Stimulated activated naive CD4-positive, alpha-beta T cell treated with Interleukin-2 at 50 U/mL for 16 hours (primary cell): ENCODE data around the gene ATP6V0B.

Experiments used
- DNase-seq: peaks from one replicate; lab custom pipeline; 2025; lab: John Stamatoyannopoulos, UW

The ATP6V0B gene

DNA sequence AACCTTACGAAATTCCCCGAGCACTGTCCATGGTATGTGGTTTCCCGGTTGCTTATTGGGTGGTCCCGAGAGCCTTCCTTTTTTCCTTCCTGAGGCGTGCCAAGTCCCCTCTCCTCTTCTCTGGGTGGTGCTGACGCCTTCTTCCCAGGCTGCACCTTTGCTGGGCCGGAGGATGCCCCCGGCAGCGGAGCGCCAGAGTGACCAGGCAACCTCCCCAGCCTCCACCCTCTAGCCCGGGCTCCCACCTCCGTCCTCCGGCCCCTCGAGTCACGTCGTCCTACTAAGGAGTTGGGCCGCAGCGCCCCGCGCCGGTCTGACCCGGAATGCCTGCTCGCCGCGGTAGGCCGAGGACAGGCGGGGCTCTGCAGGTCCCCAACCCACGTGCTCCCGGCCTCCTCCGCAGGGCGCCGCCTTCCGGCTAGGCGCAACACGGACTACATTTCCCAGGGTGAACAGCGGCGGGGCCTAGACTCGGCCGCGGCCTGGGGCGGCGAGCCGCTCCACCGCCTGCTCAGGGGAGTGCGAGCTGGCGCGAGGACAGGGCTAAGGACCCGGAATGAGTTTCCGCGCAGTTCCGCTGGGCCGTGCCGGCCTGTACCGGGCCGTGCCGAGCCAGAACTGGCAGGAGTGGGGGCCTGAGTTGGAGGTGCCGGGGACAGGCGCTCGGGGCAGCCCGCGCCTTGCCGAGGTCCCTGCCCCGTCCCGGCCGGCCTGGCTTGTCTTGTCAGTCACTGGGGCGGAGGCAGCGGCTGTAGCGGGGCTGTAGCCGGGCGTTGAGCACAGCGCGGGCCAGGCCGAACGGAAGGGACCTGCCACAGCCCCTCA is 28.3 kb upstream of the ATP6V0B start, which contains the start of gene IPO13:
Gene IPO13 (plus strand): TSS at position 715 of the 825 bp plus-strand sequence. CDS start 651 bp downstream, outside the sequence.
- DNase-seq = peak; percentile 95

DNA sequence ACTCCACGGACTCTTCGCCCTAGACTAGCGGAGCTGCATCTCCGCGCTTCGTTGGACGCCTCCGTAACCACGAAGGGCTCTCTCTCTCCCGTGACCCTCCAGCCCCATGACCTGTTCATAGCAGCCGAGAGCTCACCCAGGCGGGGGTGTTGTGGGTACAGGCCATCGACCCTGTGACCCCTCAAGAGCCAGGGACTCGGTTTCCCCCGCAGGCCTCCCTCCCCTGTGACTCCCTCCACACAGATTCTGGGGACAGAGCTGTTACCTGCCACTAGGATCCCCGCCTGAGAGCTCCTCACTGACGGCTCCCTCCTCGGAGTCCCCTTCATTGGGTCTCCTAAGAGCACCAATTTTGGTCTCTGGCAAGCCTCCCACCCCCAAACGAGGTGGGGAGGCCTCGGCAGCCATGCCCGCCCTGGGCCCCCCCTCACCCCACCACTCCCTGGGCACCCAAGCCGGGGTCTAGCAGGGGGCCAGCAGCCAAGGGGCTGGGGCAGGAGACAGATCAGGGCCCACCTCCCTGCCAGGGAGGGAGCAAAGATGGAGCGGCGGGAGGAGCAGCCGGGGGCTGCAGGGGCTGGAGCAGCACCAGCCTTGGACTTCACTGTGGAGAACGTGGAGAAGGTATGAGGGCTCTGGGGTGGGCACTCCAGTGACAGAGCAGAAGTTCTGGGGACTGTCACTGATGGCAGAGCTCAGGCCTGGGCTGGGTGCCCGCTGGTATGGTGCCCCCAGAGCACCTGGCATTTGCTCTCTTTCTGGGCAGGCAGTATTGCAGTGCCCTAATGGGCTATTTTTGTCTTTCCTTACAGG is 27.5 kb upstream of the ATP6V0B start:
- DNase-seq = no peak

DNA sequence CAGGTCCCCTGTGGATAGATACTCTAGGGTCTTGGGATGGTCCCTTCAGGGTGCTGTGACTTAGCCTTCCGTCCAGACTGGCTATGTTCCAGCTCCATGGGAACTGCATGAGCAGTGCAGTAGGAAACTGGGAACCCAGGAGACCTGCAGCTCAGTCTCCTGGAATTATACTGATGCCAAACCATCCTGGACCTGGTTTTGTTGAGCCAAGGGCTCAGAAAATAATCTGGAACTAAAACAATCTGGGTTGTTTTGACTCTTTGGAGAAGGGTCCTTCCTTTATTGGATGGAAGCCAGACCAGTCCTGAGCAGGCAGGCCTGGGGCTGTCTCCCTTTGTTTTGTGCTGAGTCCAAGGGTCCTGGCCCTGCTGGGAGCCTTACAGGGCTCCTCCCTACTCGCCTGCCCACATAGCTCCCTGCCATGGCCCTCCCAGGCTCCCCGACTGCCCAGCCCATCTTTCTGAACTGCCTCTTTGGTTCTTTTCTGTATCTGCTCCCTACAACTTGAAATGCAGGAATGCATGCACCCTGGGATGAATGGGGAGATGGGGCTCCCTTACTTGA is 26.8 kb upstream of the ATP6V0B start:
- no peak for DNase-seq

DNA sequence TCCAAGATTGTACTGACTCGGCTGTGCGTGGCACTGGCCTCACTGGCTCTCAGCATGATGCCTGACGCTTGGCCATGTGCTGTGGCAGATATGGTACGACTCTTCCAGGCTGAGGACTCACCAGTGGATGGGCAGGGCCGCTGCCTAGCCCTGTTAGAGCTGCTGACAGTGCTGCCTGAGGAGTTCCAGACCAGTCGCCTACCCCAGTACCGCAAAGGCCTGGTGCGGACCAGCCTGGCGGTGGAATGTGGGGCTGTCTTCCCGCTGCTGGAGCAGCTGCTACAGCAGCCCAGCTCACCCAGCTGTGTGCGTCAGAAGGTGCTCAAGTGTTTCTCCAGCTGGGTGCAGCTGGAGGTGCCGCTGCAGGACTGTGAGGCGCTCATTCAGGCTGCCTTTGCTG is 25.1 kb upstream of the ATP6V0B start:
- no peak for DNase-seq

DNA sequence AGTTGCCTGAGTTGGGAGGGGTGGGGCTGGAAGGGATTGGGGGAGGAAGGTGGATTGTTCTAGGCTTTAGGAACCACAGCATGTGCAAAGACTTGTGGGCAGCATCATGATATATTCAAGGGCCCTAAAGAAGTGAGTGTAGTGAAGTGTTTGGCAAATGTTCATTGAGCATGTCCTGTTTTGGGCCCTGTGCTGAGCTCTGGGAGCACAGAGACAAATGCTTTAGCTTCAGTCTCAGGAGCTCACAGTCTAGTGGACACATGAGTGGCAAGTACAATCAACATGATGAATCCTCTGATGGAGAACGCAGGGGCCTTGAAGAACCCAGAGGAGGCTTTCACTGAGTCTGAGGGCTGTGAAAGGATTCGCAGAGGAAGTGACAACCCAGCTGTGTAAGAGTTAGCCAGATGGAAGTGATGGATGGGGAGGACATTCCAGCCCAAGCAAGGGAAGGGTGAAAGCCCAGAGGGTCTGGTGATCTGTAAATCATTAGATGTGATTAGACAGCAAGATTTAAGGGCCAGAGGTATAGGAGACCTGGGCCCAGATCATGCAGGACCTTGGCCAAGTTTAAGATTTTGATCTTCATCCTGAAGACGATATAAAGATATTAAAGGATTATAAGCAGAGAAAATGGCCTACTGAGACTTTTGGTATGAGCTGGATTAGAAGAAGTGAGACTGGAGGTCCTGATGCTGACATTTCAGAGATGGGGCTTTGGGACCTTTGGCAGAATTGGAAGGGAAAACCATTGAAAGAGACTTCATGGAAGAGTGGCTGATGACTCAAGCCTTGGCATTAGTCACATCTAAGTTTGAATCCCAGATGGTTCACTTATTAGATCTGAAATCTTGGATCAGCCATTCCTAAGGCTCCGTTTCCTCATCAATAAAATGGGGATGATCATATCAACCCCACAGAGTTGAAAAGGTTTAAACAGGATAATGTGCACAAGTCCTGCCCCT is 23.5 kb upstream of the ATP6V0B start:
- no peak for DNase-seq

DNA sequence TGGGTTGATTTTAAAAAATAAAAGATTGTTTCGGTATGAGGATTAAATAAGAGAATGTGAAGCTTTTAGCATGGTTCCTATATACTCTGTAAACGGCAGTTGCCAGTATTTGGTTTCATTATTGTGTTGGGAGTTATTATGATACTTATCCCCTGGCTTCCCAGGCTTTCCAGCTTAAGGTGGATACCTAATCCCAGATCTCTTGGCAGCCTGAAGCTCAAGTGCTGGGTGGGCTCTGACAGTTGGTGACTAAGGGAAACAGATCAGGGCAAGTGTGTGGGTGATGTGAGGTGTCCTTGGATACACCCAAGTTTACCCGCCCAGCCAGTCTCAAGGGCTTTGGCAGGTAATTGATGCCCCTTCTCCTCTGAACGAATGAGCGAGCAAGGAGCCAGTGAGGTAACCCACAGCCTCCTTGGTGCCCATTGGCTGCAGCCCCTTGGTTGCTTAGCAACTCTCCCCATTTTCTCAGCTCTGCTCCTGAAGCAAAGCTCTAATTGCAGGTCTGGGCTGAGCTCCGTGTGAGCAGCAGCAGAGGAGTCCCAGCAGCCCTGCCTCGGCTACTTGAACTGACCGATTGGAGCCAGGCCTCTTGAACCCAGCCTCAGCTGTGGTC is 21.9 kb upstream of the ATP6V0B start:
- DNase-seq = no peak

DNA sequence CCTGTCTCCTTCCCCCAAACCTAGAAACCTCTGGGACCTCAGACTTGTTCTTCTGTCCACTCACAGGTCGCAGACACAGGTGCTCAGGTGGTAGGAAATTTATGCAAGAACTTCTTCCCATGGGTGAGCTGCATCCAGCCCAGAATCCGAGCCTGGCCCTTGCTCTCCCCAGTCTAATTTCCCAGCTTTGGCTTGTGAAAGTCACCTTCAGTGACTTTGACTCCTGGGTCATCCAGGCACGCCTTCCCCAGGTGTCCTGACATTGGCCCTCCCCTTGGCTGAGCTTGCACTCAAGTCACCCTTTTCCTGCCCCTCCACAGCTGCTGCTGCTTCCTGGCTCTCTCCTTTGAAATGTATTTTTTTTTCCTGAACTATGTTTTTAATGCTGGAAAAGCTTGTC is 21.4 kb upstream of the ATP6V0B start:
- DNase-seq = no peak

DNA sequence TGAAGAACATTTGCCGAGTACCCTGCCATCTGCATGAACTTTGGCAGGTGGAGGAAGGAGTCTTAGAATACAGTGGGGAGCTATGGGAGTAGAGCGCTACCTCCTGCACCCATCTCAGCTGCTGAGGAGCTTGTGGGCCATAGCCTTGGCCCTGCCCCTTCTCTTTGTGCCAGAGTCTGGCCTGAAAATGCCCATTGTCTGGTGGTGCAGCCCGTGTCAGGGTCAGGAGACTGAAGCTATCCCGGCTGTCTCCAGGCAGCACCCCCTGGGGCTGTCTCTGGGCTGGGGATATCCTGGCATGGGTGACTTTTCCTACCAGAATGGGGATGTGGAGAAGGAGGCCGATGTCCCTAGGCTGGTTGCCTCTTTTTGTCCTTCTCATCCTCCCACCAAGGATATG is 20.7 kb upstream of the ATP6V0B start:
- no peak for DNase-seq

DNA sequence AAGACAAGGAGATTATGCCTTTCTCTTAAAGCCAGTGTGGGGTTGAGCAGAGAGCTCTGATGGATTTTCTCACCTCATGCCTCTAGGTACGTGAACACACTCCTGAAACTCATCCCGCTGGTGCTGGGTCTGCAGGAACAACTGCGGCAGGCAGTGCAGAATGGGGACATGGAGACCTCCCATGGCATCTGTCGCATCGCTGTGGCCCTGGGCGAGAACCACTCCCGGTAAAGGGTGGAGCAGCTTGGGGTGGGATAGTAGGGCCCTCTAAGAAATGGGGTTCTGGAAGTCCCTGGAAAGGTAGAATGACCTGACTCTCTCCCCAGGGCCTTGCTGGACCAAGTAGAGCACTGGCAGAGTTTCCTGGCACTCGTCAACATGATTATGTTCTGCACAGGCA is 18.5 kb upstream of the ATP6V0B start:
- no peak for DNase-seq

DNA sequence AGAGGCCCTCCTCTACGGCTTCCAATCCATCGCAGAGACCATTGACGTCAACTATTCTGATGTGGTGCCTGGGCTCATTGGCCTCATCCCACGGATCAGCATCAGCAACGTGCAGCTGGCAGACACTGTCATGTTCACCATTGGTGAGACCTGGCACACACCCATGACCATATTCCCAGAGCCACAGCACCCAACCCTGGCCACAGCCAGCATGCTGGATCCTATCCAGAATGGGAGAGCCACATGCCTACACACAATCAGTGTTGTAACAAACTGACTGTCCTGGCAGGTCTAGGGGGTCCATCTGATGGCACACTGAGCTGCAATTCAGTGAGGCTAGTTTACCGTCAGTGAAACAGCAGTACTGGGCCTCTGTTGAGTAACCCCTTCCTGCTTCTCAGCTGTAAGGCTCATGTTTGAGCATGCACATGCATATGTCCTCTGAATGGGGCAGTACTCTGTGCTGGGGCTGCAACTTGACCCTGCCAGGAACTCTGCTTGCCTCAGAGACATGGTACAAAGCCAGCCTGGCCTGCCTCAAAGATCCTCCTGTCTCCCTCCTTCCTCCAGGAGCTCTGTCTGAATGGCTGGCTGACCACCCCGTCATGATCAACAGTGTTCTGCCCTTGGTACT is 17.2 kb upstream of the ATP6V0B start:
- DNase-seq = no peak

DNA sequence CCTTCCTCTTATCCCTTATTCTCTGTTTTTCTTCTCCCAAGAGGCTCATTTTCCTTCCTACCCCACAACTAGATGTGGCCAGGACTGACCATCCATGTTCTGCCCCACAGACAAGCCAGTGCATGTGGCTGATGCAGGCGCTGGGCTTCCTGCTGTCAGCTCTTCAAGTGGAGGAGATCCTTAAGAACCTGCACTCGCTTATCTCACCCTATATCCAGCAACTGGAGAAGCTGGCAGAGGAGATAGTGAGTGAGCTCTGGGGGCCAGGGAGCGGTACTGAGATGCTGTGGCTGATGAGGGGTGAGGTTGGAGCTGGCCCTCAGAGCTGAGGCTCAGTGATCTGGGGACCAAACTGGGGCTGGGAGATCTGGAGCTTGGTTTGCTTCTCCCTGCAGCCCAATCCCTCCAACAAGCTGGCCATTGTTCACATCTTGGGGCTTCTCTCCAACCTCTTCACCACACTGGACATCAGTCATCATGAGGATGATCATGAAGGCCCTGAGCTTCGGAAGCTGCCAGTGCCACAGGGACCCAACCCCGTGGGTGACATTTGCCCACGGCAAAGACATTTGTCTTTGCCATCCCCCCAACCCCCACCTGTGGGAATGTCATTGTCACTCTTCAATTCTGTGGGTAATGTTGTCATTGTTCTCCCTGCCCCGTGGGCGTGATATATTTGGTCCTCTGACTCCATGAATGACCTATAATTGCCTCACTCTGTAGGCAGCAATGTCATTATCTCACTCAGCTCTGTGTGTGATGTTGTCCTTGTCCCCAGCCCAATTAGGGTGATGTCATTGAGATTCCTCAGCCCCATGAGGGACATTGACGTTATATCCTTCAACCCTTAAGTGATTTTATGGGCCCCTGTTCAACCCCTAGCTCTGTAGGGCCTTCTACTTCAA is 16.2 kb upstream of the ATP6V0B start:
- DNase-seq = no peak

DNA sequence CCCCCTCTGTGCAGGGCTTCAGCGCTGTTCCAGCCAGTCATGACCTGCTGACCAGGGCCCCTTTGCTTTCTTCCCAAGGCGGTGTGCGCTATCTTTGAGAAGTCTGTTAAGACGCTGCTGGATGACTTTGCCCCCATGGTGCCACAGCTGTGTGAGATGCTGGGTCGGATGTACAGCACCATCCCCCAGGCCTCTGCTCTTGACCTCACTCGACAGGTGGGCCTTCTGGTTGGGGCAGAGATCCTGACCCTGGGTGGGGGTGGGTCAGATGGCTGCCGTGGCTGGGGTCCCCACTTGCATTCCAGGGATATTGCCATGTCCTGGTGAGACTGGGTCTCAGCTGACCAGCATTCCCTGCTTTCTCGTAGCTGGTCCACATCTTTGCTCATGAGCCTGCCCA is 14.0 kb upstream of the ATP6V0B start:
- no peak for DNase-seq

DNA sequence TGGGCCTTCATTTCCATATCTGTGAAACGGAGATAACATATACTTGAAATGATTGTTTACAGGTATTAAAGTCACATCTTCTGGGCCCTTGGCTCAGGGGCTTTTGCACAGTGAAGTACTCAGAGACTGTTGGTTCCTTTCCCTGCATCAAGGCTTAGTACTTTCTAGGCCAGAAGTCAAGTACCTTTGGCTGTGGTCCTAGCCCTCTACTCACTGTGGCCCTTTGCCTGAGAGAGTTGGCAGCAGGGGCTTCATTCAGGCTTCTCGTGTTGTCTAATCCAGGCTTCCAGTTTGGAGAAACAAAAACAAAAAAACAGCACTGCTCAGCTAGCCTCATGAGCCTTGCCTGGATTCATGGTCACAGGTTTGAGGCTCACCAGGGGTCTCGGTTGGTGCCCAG is 13.1 kb upstream of the ATP6V0B start:
- no peak for DNase-seq

DNA sequence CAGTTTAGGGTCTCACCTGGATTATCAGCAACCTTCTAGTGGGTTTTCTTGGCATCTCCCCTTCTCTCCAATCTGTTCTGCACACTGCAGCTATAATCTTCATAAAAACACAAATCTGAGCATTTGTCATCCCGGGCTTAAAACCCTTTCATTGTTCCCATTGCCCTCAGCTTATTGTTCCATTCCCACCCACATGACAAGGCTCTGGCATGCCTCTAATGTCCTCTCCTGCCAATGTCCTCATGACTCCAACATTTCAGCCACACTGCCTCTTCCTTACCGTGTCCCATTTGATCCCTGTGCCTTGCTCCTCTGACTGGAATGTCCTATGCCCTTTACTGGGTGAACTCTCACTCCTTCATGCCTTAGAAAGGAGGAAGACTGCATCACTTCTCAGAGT is 12.4 kb upstream of the ATP6V0B start:
- DNase-seq = no peak

DNA sequence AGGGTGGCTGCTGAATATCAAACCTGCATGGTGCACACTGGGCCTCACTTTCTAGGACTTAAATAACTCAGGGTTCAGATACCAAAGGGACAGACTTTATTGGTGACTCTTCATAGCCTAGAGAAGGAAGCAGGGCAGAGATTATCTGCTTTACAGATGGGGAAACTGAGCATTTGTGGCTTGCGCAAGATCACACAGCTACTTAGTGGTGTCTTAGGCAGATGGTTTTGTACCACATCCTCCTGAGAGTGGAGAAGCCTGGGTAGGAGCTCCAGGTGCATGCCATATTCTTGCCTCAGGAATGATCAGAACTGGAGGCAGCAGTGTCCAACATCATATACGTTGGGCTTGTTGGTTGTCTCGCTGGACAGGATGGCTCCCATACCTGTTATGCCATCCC is 11.8 kb upstream of the ATP6V0B start:
- DNase-seq = no peak

DNA sequence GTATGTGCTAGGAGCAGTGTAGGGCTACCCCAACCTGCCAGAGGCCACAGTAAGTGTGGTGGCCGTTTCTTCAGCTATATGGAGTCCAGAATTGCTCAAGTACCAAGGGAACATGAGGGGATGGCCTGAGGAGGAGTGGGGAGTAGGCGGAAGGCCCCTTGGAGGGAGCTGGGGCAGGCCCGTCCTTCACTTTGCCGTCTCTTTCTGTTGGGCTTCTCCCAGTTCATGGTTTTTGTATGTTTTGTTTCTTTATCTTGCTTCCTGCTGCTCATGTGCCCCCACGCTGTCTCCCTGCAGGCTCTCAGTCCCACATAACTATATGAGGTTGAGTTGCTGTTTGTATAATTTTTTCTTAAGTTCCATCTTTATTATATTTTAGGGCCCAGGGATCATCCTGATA is 10.9 kb upstream of the ATP6V0B start:
- no peak for DNase-seq

DNA sequence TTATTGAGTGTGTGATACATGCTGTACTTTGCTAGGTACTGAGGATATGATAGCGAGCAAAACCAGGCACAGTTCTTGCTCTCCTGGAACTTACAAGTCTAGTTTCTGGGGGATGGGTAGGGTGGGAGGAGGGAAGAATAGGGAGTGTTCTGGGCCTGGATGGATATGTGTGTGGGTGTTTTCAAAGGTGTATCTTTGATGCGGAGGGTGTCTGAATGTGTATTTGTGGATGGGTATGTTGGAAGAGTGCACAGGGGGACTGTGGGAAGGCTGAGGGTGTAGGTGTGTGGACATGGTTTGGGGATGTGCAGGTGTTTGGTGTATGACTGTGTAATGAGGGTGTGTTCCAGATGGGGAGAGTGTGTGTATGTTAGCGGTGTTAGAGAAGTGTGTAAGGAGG is 9.4 kb upstream of the ATP6V0B start:
- DNase-seq = no peak

DNA sequence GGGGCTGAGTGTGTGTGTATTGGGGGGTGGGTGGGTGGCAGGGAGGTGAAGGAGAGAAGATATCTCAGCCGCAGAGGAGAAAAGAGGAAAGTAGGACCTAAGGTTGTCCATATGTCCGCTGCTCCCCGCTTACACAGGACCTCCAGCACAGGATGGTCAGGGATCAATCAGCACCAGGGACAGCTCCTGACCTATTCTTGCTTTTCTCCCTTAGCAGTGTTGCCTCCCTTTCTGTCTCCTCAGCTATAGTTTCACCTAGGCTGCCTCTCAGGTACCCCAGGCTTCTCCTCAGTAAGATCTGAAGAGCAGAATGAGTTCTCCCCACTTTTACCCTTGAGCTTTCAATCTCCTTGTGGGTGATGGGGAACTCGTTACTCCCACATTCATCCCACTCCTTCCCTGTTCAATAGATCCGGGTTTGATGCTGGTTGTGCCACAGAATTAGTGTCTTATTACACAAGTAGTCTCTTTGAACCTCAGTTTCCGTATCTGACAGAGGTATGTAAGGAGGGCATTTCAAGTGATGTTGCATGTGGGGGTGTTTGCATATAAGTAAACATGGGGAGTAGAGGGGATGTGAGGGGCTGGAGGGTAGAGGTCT is 6.3 kb upstream of the ATP6V0B start:
- DNase-seq = no peak

DNA sequence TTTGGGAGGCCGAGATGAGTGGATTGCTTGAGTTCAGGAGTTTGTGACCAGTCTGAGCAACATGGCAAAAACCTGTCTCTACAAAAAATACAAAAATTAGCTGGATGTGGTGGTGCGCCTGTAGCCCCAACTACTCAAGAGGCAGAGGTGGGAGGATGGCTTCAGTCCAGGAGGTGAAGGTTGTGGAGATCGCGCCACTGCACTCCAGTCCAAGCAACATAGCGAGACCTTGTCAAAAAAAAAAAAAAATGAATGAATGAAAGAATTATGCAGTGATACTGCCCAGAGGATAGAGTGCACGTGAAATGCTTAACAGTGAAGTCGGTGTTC is 5.4 kb upstream of the ATP6V0B start:
- no peak for DNase-seq
